ENCODE results near the gene EMC1.
A peak's percentile ranks its signal among the peaks of the same experiment; 100 is the strongest.

DNA sequence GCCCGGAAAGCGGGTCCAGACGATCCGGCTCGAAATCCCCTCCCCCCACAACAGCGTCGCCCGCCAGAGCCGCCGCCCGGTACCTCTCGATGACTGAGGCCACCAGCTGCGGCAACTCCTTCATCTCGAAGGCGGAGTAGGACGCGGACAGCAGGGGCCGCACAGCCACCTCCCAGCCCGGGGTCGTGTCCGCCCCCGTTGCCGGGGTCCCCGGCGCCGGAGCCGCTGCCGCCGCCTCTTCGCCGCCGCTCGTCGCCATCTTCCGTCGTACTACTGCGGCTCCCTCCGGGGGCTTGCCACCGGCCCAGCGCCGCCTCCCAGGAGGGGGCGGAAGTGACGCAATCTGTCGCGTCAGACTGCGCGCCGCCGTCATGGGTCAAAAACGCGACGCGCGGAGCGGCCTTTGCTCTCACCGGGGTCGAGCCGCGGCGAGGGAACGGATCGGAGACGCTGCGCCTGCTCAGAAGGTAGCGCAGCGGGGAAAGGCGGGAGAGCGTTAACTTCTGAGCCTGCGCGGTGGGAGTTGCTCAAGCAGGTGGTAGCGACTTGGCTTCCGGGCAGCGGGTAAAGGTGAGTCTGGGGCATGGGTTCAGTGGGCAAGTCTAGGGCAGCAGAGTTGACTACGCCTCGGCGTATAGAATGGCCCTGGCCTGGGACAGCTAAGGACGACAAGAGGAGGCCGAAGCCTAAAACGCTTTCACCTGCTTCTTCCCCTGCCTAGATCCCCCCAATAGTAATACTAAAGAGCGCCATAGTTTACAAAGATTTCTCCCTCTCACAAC, 41.1 kb downstream of the EMC1 start, which contains the start of gene UBR4:
- TF ChIP-seq GABPA (IDR thresholded peaks at IDR 0.05; ENCODE audit: low read depth) (peak; percentile 88), RFX5 (IDR thresholded peaks at IDR 0.05; ENCODE audit: low read length) (no peak)

Data from SK-N-SH (cell line).